Mucosa of gallbladder (tissue), 1 donor: ENCODE results near the gene BCL2A1. TPM values are rescaled to one million over a fixed set of nuclear protein-coding genes. Genes with fewer than 3 reads are reported as not detected.
A peak's percentile ranks its signal among the peaks of the same experiment; 100 is the strongest.
"Not testable (repeated sequence)": the region's sequence is repeated elsewhere in the genome, so short reads cannot be mapped to it uniquely, and the experiment has no call there.

Experiments
- DNase-seq: peaks from one replicate; pipeline ENCODE4 v3.0.0-alpha.2; 2020; ENCODE audit warnings: low spot score
- total RNA-seq: library from RNA; stranded (reverse); gene quantifications from one replicate; pipeline ENCODE4 v1.2.1, GENCODE V29; 2021
- donor health status: DM: no; HTN: no; CAD: no.

Gene BCL2A1
- total RNA-seq, 1 donor from 2014 or later, result 1.9 TPM

DNA sequence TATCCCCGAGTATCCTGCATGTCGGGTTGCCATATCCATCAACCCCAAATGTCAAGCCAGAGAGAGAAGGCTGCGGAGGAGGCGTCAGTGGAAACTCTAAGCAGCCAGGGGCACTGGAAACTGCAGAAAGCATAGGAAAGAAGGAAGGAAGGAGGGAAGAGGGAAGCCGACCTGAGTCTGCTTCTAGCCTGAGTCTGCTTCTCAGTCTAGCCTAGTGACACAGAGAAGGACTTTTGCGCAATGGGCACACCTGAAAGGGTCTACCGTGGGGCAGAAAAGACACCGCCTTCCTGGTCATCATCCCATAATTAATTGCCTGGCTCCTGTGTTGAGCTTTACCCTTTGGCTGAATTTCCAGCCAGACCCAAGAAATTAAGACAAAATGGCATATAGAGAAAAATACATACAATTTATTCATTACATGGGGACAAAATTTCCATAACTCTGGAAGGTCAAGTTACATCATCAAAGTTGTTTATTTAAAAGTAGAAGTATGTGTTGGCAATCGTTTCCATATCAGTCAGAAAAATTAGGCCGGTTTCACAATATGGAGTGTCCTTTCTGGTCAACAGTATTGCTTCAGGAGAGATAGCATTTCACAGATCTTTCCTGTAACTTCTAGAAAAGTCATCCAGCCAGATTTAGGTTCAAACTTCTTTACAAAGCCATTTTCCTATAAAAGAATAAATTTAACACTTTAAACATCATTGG lies 10.3 kb downstream of the BCL2A1 start:
- DNase-seq, result no peak

DNA sequence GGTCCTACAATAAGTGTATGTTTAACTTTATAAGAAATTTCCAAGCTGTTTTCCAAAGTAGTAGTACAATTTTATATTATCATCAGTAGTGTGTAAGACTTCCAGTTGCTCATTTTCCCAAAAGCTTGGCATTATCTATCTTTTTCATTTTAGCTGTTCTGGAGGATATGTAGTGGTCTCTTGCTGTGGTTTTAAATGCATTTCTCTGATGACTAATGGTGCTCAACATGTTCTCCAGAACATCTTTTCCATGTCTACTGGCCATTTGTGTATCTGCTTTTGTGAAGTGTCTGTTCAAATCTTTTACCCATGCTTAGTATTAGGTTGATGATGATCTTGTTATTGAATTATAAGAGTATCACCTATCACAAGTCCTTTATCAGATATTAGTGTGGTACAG lies 13.3 kb downstream of the BCL2A1 start:
- no peak for DNase-seq

DNA sequence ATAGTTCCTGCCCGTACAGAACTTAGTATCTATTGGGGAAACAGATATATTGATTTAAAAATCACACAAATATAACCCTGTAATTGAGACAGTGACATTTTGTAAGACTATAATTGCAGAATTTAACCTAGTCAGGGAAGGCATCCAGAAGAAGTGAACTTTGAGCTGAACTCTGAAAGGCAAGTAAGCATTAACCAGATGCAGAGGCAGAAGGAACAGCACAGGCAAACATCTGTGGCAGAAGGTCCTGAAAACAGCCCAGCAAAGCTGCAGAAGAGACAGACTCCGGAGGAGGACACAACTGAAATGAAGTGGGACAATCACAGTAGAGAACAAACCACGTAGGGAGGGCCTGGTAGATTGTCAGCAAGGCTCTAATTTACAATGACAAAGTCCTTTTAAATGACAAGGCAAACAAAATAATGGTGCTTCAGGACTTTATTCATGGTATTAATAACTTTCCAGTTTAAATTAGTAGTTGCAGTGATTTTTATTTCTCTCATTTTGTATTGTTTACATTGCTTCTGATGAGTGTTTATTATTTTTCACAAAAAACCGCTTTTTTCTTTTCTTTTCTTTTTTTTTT lies 14.5 kb downstream of the BCL2A1 start:
- no peak for DNase-seq

DNA sequence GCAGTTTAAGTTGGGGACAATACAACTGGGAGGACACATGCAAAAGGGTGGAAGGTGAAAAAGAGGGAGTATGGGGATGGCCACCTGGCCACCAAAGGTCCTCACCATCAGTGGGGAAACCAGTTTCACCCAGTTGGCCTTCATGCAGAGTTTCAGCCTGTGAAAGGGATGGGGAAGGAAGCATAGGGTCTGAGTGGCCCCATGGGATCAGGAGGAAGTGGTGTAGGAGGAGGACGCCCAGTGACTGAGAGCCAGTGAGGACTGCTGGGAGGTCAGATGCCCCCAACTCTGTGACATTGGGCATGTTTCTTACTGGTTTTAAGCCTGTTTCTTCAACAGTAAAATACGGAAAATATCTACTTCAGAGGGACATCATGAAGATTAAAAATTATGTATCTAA lies 16.3 kb downstream of the BCL2A1 start:
- DNase-seq, result no peak

DNA sequence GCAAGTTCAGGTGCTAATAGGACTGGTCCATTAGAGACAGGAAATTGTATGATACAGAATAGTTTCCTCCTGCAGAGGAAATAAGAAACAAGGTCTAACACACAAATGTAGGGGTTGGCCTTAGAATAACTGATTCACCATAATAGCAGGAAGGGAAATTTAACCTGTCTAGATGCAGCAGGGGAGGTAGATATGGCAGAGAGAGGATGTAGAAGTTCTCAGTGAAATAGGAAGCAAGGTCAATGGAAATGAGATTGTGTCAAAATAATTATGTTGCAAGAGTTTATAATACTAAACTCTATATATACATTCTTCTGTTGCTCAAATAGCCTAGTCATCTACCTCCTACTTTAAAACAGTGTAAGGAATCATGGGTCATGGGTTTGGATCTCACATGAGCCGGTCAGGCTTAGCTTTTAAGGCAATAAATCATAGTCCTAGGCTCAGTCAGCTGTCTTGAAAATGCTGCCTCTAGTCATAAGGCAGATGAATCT lies 17.0 kb downstream of the BCL2A1 start:
- DNase-seq, result no peak

DNA sequence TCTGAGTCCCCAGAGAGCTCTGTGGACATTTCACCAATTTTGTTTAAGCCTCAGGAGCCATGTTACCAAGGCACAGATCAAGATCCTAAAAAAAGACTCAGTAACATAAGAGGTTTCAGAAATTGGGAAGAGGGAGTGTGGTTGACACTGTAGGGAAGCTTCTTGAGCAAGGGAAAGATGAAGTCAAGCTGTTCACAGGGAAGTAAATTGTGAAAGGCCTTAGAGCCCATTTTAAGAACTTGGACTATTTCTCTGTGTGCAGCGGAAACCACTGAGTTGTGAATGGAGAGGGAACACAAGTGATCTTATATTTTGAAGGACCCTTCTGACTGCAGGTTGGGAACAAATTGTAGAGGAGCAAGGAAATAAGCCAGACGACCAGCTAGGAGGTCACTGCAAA lies 18.7 kb downstream of the BCL2A1 start:
- no peak for DNase-seq

DNA sequence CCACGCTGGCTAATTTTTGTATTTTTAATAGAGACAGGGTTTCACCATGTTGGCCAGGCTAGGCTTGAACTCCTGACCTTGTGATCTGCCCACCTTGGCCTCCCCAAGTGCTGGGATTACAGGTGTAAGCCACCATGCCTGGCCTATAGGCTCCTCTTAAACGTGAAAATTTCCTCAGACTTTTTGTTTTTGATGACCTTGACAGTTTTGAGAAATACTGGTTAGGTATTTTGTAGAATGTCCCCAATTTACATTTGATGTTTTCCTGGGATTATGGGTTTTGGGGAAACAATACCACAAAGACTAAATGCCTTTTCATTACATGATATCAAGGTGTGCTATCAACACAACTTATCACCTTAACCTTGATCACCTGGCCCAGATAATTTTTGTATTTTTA lies 20.7 kb downstream of the BCL2A1 start:
- no peak for DNase-seq

DNA sequence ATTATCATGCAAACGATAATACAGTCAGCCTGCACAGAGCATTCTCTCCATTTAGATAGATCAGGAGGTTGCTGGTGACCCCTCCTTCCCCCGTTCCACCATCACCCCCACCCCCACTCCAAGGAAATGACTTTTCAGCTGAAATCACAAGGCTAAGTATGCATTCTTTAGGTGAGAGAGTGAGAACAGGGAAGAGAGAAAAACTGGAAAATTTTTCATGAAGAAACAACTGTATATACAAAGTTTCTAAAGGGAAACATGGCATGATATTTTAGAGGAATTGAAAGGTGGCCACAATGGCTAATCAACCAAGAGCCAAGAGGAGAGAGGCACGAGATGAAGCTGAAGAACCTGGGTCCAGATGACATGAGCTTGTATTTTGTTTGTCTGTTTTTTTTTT lies 22.2 kb downstream of the BCL2A1 start:
- no peak for DNase-seq

DNA sequence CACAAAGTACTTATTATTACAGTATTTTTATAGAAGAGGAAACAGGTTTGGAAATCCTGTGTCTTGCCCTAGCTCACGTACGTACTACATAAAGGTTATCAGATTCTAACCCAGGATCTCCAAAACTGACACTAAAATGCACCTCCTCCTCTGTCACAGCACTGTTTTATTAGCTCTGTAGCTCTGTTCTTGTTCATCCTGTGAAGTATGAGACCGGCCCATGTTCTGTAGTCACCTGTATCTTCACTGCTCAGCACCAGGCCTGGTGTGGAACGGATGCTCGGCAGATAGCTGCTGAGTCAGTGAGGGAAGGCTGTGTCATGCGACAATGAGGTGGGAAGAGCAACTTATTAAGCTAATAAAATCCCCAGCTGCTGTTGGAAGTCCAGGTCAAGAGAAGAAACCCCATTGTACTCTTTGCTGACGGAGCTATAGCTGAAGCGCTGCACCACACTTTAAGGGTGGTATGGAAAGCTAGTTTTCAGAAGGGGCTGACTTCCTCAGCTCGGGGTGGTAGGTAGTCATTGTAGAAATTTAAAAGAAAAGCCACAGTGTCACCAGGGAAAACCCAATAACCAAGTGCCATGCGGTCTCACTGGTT lies 22.8 kb downstream of the BCL2A1 start:
- DNase-seq, result no peak

DNA sequence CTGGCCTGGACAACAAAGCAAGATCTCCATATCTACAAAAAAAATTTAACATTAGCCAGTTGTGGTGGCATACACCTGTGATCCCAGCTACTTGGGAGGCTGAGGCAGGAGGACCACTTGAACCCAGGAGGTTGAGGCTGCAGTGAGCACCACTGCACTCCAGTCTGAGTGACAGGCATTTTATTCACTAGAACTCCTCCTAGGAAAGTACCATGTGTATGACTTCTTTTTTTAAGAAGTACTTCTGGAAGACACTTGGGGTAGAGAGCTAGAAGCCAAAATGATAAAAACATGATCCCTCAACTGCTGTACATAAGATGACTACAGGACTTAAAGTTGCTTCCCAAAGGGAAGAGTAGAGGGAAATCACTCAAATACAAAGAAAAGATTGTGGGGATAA lies 24.0 kb downstream of the BCL2A1 start:
- DNase-seq, result no peak

DNA sequence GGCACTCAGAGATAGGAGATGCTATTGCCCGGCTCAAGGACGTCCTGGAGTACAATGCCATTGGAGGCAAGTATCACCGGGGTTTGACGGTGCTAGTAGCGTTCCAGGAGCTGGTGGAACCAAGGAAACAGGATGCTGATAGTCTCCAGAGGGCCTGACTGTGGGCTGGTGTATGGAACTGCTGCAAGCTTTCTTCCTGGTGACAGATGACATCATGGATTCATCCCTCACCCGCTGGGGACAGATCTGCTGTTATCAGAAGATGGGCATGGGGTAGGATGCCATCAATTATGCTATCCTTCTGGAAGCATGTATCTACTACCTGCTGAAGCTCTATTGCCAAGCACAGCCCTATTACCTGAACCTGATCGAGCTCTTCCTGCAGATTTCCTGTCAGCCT lies 26.4 kb downstream of the BCL2A1 start:
- DNase-seq, result no peak

DNA sequence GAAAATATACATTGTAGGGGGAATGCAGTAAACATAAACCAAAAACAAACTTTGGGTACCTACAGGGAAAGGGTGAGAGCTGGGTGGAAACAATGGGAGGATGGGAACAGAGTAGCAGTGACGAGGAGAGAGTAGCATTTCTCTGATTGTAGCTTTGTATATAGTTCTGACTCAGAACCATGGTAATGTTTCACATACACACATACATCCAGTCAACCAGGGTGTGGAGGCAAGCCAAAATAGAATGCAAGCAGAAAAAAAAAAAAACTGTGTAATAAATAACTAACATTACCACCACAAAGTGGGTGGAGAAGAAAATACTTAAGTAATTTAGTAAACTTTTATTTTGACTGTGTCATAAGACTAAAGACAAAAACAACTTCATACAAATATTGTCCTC lies 27.2 kb downstream of the BCL2A1 start:
- no peak for DNase-seq

DNA sequence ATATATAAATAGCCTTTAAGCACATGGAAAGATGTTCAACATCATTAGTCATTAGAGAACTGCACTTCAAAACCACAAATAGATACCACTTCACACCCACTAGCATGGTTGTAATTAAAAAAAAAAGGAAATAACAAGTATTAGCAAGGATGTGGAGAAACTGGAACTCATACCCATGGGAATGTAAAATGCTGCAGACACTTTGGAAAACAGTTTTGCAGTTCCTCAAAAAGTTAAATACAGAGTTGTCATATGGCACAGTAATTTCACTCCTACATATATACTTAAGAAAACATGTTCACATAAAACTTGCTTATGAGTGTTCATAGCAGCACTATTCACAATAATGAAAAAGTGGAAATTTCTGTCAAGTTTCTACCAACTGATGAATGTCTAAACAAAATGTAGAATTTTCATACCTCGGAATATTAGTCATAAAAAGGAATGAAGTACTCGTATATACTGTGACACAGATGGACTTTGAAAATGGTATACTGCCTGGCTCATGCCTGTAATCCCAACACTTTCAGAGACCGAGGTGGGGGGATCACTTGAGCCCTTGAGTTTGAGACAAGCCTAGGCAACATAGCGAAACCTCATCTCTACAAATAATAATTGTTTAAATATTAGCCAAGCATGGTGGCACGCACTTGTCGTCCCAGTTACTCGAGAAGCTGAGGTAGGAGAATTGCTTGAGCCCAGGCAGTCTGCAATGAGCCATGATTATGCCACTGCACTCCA lies 28.1 kb downstream of the BCL2A1 start:
- DNase-seq, result no peak

DNA sequence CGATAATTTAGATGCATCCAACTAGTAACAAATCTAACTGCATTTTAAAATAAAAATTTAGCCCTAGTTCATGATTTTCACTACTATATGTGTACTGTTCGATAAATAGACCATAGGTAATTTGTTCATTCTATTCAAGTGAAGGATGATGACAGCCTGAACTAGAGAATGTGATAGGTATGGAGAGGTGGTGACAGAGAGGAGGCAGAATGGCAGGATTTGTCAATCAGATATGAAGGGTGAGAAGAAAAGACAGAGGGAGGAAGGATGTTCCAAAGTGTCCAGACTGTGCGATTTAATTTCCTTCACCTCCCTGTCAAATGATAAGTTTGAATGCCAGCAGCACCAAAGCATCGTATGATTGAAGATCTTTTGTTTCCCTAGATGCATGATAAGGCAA lies 31.6 kb downstream of the BCL2A1 start:
- DNase-seq, result no peak

DNA sequence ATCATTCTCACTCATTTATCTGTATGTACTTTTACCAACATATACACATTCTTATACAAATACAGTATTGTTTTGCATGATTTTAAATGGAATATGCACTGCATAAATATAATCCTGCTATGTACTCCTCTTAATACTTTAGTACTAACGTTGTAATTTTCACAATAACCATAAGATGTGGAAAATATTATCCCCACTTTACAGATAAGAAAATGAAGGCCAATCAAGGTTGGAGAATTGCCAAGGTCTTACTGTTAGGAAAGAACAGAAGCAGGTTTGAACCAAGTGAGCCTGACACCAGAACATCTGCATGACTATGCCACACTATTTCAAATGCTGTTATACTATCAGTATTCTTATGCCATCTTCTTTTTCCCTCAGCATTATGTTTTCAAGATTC lies 32.9 kb downstream of the BCL2A1 start:
- DNase-seq, result no peak

DNA sequence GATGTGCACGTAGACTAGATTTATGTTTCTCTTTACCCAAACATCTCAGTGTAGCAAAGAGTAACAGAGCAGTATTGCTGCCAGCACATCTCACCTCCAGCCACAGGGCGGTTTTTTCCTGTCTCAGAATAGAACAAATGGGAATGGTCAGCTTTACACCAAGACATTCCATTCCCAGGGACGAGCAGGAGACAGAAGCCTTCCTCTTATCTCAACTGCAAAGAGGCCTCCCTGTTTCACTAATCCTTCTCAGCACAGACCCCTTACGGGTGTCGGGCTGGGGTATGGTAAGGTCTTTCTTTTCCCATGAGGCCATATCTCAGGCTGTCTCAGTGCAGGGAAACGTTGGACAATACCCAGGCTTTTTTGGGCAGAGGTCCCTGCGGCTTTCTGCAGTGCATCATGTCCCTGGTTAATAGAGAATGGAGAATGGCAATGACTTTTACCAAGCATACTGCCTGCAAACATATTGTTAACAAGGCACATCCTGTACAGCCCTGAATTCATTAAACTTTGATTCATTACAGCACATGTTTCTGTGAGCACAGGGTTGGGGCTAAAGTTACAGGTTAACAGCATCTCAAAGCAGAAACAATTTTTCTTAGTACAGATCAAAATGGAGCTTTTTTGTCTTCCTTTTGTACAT lies 35.3 kb downstream of the BCL2A1 start:
- DNase-seq, result not testable (repeated sequence)

DNA sequence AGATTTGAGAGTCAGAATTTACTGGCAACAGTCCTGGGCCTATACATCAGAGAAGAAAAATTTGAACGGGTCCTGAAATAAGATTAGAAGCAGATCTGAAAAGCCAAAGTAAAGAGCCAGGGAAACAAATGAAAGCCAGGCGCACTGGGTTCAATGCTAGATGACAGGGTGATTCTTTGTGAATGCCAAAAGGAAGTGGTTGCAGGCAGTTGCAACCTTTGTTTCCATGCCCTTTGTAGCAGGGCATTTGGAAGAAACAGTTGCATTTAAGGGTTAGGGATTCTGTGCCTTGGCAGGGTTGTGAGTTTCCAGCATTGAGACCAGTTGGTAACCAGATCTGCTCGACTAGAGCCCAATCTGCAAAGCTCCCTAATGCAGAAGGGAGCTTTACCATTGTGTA lies 37.8 kb downstream of the BCL2A1 start:
- DNase-seq, result no peak

DNA sequence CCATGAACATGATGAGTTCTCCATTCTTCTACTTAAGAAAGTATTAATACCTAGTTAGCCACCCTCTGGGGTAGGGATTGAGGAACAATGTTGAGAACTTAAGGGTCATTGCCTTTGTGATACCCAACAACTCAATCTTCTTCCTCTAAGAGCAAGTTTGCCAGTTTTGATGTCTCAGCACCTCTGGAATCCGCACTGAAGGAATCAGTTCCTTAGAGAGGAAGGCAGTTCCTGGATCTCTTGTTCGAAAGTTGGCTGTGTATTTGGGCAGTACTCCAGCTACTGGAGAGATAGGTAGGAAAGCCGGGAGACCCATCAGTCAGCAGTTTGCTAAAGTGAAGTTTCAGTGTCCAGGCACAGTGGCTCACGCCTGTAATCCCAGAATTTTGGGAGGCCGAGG lies 38.5 kb downstream of the BCL2A1 start:
- peak; percentile 34 for DNase-seq

DNA sequence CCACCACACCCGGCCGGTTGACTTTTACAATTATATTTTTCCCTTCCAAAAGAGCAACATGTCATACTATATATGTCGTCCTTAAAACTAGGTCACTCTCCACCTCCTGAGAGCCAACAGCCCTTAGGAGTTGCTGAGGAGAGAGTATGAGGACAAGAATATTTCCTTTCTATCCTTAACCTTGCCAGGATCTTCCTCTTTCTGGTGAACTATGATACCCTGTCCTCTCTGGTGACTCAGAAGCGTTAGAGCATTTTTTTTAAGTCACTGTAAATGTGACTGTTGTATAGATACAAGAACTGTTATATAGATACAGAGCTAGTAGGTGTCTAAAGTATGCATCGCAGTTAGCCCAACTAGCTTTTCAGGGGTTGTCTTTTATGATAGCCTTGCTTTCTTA lies 40.5 kb downstream of the BCL2A1 start:
- no peak for DNase-seq

DNA sequence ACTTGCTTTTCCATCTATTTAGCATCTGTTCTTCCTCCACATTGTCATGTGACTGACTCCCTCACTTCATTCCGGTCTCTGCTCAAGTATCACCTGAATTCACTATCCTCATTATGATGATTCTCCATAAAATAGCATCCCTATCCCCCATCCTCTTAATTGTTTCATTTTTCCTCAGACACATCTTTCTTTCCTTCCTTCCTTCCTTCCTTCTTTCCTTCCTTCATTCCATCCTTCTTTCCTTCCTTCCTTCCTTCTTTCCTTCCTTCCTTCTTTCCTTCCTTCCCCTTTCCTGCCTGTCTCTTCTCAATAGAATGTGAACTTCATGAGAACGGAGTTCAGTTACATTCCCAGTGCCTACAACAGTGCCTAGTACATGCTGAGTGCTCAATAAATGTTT lies 41.6 kb downstream of the BCL2A1 start:
- DNase-seq, result no peak

DNA sequence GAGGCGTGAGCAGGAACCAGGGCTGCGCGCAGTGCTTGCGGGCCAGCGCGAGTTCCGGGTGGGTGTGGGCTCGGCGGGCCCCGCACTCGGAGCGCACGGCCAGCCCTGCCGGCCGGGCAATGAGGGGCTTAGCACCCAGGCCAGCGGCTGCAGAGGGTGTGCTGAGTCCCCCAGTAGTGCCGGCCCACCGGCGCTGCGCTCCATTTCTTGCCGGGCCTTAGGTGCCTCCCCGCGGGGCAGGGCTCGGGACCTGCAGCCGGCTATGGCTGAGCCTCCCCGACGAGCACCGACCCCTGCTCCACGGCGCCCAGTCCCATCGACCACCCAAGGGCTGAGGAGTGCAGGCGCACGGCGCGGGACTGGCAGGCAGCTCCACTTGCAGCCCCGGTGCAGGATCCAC lies 44.9 kb downstream of the BCL2A1 start:
- DNase-seq, result not testable (repeated sequence)

DNA sequence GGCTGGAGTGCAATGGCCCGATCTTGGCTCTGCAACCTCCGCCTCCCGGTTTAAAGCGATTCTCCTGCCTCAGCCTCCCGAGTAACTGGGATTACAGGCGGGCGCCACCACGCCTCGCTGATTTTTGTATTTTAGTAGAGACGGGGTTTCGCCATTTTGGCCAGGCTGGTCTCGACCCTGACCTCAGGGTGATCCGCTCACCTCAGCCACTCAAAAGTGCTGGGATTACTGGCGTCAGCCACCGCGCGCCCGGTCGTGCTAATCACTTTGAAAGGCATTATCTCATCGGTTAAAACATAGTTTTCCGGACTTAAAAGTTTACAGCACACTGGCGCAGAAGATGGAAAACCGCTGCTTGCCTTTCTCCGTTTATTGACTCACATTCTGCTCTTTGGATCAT lies 46.6 kb downstream of the BCL2A1 start:
- no peak for DNase-seq
